Measurements from ENCODE around the gene CDHR5.

DNA sequence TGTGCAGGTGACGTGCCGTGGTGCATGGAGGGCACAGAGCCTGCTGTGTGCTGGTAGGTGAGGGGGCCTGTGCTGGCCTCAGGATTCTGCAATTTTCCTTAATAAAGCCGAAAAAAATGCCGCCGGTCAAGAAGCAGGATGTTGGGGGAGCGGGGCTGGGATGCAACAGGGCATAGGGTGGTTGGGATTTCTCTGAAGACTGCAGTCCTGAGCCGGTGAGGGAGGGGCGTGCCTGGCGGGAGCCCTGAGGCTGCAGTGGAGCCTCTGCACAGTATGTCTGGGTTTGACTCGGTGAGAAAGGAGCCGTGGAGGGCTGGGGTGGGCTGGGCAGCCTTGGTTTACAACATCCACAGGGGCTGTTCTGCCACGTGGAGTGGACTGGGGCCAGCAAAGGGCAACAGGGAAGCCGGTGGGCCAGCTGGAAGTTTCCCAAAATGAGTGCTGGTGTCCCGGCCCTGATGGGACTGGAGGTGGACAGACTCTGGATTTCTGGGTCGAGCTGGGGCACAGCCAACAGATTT lies 1.3 kb downstream of the CDHR5 start:
- TF ChIP-seq, protein P1, sequence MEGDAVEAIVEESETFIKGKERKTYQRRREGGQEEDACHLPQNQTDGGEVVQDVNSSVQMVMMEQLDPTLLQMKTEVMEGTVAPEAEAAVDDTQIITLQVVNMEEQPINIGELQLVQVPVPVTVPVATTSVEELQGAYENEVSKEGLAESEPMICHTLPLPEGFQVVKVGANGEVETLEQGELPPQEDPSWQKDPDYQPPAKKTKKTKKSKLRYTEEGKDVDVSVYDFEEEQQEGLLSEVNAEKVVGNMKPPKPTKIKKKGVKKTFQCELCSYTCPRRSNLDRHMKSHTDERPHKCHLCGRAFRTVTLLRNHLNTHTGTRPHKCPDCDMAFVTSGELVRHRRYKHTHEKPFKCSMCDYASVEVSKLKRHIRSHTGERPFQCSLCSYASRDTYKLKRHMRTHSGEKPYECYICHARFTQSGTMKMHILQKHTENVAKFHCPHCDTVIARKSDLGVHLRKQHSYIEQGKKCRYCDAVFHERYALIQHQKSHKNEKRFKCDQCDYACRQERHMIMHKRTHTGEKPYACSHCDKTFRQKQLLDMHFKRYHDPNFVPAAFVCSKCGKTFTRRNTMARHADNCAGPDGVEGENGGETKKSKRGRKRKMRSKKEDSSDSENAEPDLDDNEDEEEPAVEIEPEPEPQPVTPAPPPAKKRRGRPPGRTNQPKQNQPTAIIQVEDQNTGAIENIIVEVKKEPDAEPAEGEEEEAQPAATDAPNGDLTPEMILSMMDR (IDR thresholded peaks at IDR 0.05), result no peak
- TF ChIP-seq RCOR1 (IDR thresholded peaks at IDR 0.05; ENCODE audit: low read length), result no peak
